Esophagus (tissue), 2 donors: ENCODE measurements around the gene HMGCLL1. TPM values are rescaled to one million over a fixed set of nuclear protein-coding genes. Genes with fewer than 3 reads are reported as not detected.

Experiments
- H3K27ac ChIP-seq, 2 donors: one replicate each; pipeline ENCODE4 v1.5.1; 2013; ENCODE audit warnings: low read depth in 2 of 2, mild to moderate bottlenecking in 2 of 2, inconsistent platforms in 1 of 2, low read length in 1 of 2, moderate library complexity in 1 of 2
- H3K27me3 ChIP-seq, 2 donors: one replicate each; pipeline ENCODE4 v1.6.1; 2013; ENCODE audit warnings: low read length in 2 of 2, control low read depth in 1 of 2, mild to moderate bottlenecking in 1 of 2; ENCODE audit not compliant: insufficient read depth in 2 of 2, control insufficient read depth in 1 of 2
- H3K36me3 ChIP-seq, 2 donors: one replicate each; pipeline ENCODE4 v1.6.1; 2013; ENCODE audit warnings: low read length in 1 of 2; ENCODE audit not compliant: control insufficient read depth in 2 of 2, insufficient read depth in 2 of 2
- H3K4me1 ChIP-seq, 2 donors: one replicate each; pipeline ENCODE4 v1.6.1; 2013; ENCODE audit warnings: low read length in 1 of 2; ENCODE audit not compliant: control insufficient read depth in 2 of 2, insufficient read depth in 2 of 2
- H3K4me3 ChIP-seq, 2 donors: one replicate each; pipeline ENCODE4 v1.5.1; 2013; ENCODE audit warnings: low read length in 2 of 2, mild to moderate bottlenecking in 2 of 2, low read depth in 1 of 2, moderate library complexity in 1 of 2
- H3K9me3 ChIP-seq, 2 donors: one replicate each; pipeline ENCODE4 v1.6.1; 2013; ENCODE audit warnings: mild to moderate bottlenecking in 2 of 2, low read depth in 1 of 2, low read length in 1 of 2, moderate library complexity in 1 of 2; ENCODE audit not compliant: control insufficient read depth in 2 of 2, insufficient read depth in 1 of 2
- WGBS, 2 donors: extraction: QIAGEN DNeasy Blood & Tissue Kit; methylation state at CpG; one replicate each; pipeline ENCODE4 v1.1.7; 2013; 5-methylcytosine and 5-hydroxymethylcytosine counted together
- polyA plus RNA-seq, 2 donors: library from polyadenylated mRNA; stranded (reverse); fragments of 200-250 nt; gene quantifications; one replicate each; pipeline ENCODE4 v1.2.3, GENCODE V29; 2013
- donor health status: healthy with polysubstance abuse.
- donor health status: Bipolar disorder and iron deficiency.

HMGCLL1 gene
- polyA plus RNA-seq, 2 donors: 0.07 TPM; not detected in 1

GRCh38 chr6:55433446-55434130, 145.4 kb downstream of the HMGCLL1 start:
- H3K4me1 ChIP-seq: no peaks in the 10 kb centered on the region
- no peaks in the 10 kb centered on the region for H3K27me3 ChIP-seq
- 48 to 62% methylated on average over 2 of the region's 2 CpGs for WGBS, 2 donors
- no peak overlapping the region for H3K4me3 ChIP-seq
- no peaks in the 10 kb centered on the region for H3K36me3 ChIP-seq
- no peak overlapping the region for H3K27ac ChIP-seq
- no peaks in the 10 kb centered on the region for H3K9me3 ChIP-seq

- Histone ChIP-seq H3K36me3 (no peaks in the 10 kb centered on the region), H3K27ac (no peak overlapping the region), H3K4me1 (no peaks in the 10 kb centered on the region), H3K4me3 (no peak overlapping the region), H3K27me3 (no peaks in the 10 kb centered on the region), H3K9me3 (no peaks in the 10 kb centered on the region)
- 59 to 71% methylated on average over 2 of the region's 2 CpGs for WGBS, 2 donors
These were observed 155.1 kb downstream of the HMGCLL1 start for GRCh38 chr6:55423933-55424332.

- H3K27me3 ChIP-seq: no peaks in the 10 kb centered on the region
- no peak overlapping the region for H3K27ac ChIP-seq
- H3K9me3 ChIP-seq: no peaks in the 10 kb centered on the region
- no peaks in the 10 kb centered on the region for H3K36me3 ChIP-seq
- no peak overlapping the region for H3K4me3 ChIP-seq
- no peaks in the 10 kb centered on the region for H3K4me1 ChIP-seq
These were observed 168.3 kb downstream of the HMGCLL1 start for GRCh38 chr6:55410674-55411073.

- Histone ChIP-seq H3K27ac (no peak overlapping the region), H3K36me3 (no peaks in the 10 kb centered on the region), H3K27me3 (no peaks in the 10 kb centered on the region), H3K4me1 (no peaks in the 10 kb centered on the region), H3K9me3 (no peaks in the 10 kb centered on the region), H3K4me3 (no peak overlapping the region)
- WGBS, 2 donors: 70 to 71% methylated on average over 7 of the region's 7 CpGs
These were observed 173.3 kb downstream of the HMGCLL1 start for GRCh38 chr6:55405474-55406235.

- H3K4me3 ChIP-seq: no peak overlapping the region
- no peaks in the 10 kb centered on the region for H3K36me3 ChIP-seq
- H3K27ac ChIP-seq: no peak overlapping the region
- 22 to 24% methylated on average over 1 of the region's 1 CpG for WGBS, 2 donors
- no peaks in the 10 kb centered on the region for H3K4me1 ChIP-seq
- no peaks in the 10 kb centered on the region for H3K27me3 ChIP-seq
- H3K9me3 ChIP-seq: no peaks in the 10 kb centered on the region
These were observed 179.6 kb downstream of the HMGCLL1 start for GRCh38 chr6:55399351-55399750.

- H3K27me3 ChIP-seq: no peaks in the 10 kb centered on the region
- H3K4me3 ChIP-seq: no peak overlapping the region
- H3K4me1 ChIP-seq: no peaks in the 10 kb centered on the region
- H3K9me3 ChIP-seq: no peaks in the 10 kb centered on the region
- H3K36me3 ChIP-seq: no peaks in the 10 kb centered on the region
- H3K27ac ChIP-seq: no peak overlapping the region
- WGBS, 2 donors: 76 to 79% methylated on average over 3 of the region's 3 CpGs
These were observed 181.0 kb downstream of the HMGCLL1 start for GRCh38 chr6:55397986-55398385.

- no peaks in the 10 kb centered on the region for H3K9me3 ChIP-seq
- no peaks in the 10 kb centered on the region for H3K27me3 ChIP-seq
- H3K36me3 ChIP-seq: no peaks in the 10 kb centered on the region
- WGBS, 2 donors: 46 to 47% methylated on average over 3 of the region's 3 CpGs
- no peak overlapping the region for H3K27ac ChIP-seq
- no peak overlapping the region for H3K4me3 ChIP-seq
- no peaks in the 10 kb centered on the region for H3K4me1 ChIP-seq
These were observed 183.1 kb downstream of the HMGCLL1 start for GRCh38 chr6:55395871-55396270.

- H3K27ac ChIP-seq: no peak overlapping the region
- 83 to 88% methylated on average over 3 of the region's 3 CpGs for WGBS, 2 donors
- no peaks in the 10 kb centered on the region for H3K9me3 ChIP-seq
- H3K36me3 ChIP-seq: no peaks in the 10 kb centered on the region
- no peaks in the 10 kb centered on the region for H3K27me3 ChIP-seq
- H3K4me3 ChIP-seq: no peak overlapping the region
- no peaks in the 10 kb centered on the region for H3K4me1 ChIP-seq
These were observed 190.8 kb downstream of the HMGCLL1 start for GRCh38 chr6:55388211-55388610.
